PC-3 (cell line): Measurements from ENCODE around the gene IZUMO4. TPM values are rescaled to one million over a fixed set of nuclear protein-coding genes. Genes with fewer than 3 reads are reported as not detected.
A peak's percentile ranks its signal among the peaks of the same experiment; 100 is the strongest.

Source experiments
- ATAC-seq: fragments of 200-7000 bp; cut with Tn5 transposase; 2 replicates; pipeline ENCODE4 v1.9.1; 2020; ENCODE audit warnings: mild to moderate bottlenecking, moderate library complexity
- BruUV-seq: library from RNA; stranded (reverse); fragments of 400-500 nt; replicated peaks from 2 replicates; lab custom pipeline; 2021; lab: Mats Ljungman, UMichigan
- CTCF ChIA-PET: fragments of 300-600 bp; sonication (Branson Sonifier 250); formaldehyde crosslinking; loops from one replicate; lab custom pipeline; 2022; ENCODE audit warnings: antibody characterized with exemption; lab: Charles Lee
- POLR2A ChIA-PET: fragments of 300-600 bp; sonication (Branson Sonifier 250); formaldehyde crosslinking; loops from one replicate; lab custom pipeline; 2022; ENCODE audit warnings: antibody characterized with exemption; ENCODE audit not compliant: unreplicated experiment; lab: Charles Lee
- DNase-seq: peaks from one replicate; pipeline ENCODE4 v3.0.0-alpha.2; 2015
- H2AFZ ChIP-seq: fragments of 300-600 bp; sonication (generic); 2 replicates; pipeline ENCODE4 v1.6.0; 2016; ENCODE audit warnings: antibody characterized with exemption, low read length
- H3F3A ChIP-seq: fragments of 300-600 bp; sonication (generic); one replicate; pipeline ENCODE4 v1.6.0; 2017; ENCODE audit warnings: antibody characterized with exemption, low read length, control low read depth, mild to moderate bottlenecking; ENCODE audit not compliant: unreplicated experiment
- H3K27ac ChIP-seq: fragments of 300-600 bp; sonication (generic); 2 replicates; pipeline ENCODE4 v1.5.1; 2016; ENCODE audit warnings: mild to moderate bottlenecking, low read length
- H3K27me3 ChIP-seq: fragments of 300-600 bp; sonication (generic); 2 replicates; pipeline ENCODE4 v1.6.1; 2016; ENCODE audit warnings: low read length, mixed read lengths
- H3K36me3 ChIP-seq: fragments of 300-600 bp; sonication (generic); 2 replicates; pipeline ENCODE4 v1.6.1; 2016; ENCODE audit warnings: low read depth, mixed run types, low read length, mixed read lengths
- H3K4me1 ChIP-seq: fragments of 300-600 bp; sonication (generic); 2 replicates; pipeline ENCODE4 v1.5.1; 2016; ENCODE audit warnings: low read length; ENCODE audit not compliant: insufficient read depth
- H3K4me2 ChIP-seq: fragments of 300-600 bp; sonication (generic); 2 replicates; pipeline ENCODE4 v1.6.0; 2016; ENCODE audit warnings: low read length
- H3K4me3 ChIP-seq: fragments of 300-600 bp; sonication (generic); 2 replicates; pipeline ENCODE4 v1.5.1; 2016; ENCODE audit warnings: mild to moderate bottlenecking, low read length, mixed read lengths
- H3K79me2 ChIP-seq: fragments of 300-600 bp; sonication (generic); 2 replicates; pipeline ENCODE4 v1.6.1; 2017; ENCODE audit warnings: low read length, mixed read lengths
- H3K9ac ChIP-seq: fragments of 300-600 bp; sonication (generic); 2 replicates; pipeline ENCODE4 v1.6.0; 2016; ENCODE audit warnings: mild to moderate bottlenecking, low read length
- H3K9me2 ChIP-seq: fragments of 300-600 bp; sonication (generic); replicated peaks from 2 replicates; pipeline ENCODE4 v1.6.1; 2016; ENCODE audit warnings: mixed run types, low read length, mixed read lengths
- H3K9me3 ChIP-seq: fragments of 300-600 bp; sonication (generic); 2 replicates; pipeline ENCODE4 v1.6.1; 2016; ENCODE audit warnings: low read length, mixed read lengths
- H4K20me1 ChIP-seq: fragments of 300-600 bp; sonication (generic); 2 replicates; pipeline ENCODE4 v1.6.1; 2016; ENCODE audit warnings: low read length, mixed read lengths
- CTCF ChIP-seq: fragments of 300-600 bp; sonication (generic); conservative IDR thresholded peaks from 2 replicates; pipeline ENCODE4 v1.5.1; 2017; ENCODE audit warnings: antibody characterized with exemption, low read depth, mild to moderate bottlenecking, low read length
- EZH2 ChIP-seq: fragments of 300-600 bp; sonication (generic); IDR thresholded peaks from one replicate; pipeline ENCODE4 v1.6.1; 2017; ENCODE audit warnings: antibody characterized with exemption, mild to moderate bottlenecking, low read length; ENCODE audit not compliant: unreplicated experiment
- EZH2phosphoT487 ChIP-seq: fragments of 300-600 bp; sonication (generic); IDR thresholded peaks from 2 replicates; pipeline ENCODE4 v1.6.1; 2018; ENCODE audit warnings: mild to moderate bottlenecking, antibody characterized with exemption, low read length, borderline replicate concordance
- intact Hi-C: fragments of 100-400 bp; cut with micrococcal nuclease; formaldehyde crosslinking; loops from 2 replicates; pipeline ENCODE4 v1.9.0; 2023
- total RNA-seq: library from RNA; depleted of rRNA; stranded (reverse); fragments of >200 nt; gene quantifications from 2 replicates; pipeline ENCODE4 v1.2.3, GENCODE V29; 2014

IZUMO4 gene
- total RNA-seq, 1 experiment from 2014 or later: 3.6 TPM

- no peaks in the 10 kb centered on the region for H3K9me3 ChIP-seq
- peaks cover 27% of the 10 kb centered on the region for H3K4me1 ChIP-seq
- H4K20me1 ChIP-seq: peaks cover 8% of the 10 kb centered on the region
- BruUV-seq: no TSS peak
- POLR2A ChIA-PET: no interaction called here
- no peaks in the 10 kb centered on the region for H3K9me2 ChIP-seq
- H3K9ac ChIP-seq: no peak overlapping the region
- no peak overlapping the region for H3K4me2 ChIP-seq
- H3K27ac ChIP-seq: no peak overlapping the region
- DNase-seq: no peak
- H3F3A ChIP-seq: no peaks in the 10 kb centered on the region
- peaks cover 11% of the 10 kb centered on the region for H3K79me2 ChIP-seq
- H3K27me3 ChIP-seq: no peaks in the 10 kb centered on the region
- intact Hi-C loops: no loop called here
- H3K36me3 ChIP-seq: no peaks in the 10 kb centered on the region
- no peak overlapping the region for H3K4me3 ChIP-seq
- no peak for ATAC-seq
- H2AFZ ChIP-seq: no peak overlapping the region
- CTCF ChIA-PET: no interaction called here
- TF ChIP-seq EZH2 (no peak), CTCF (no peak), EZH2phosphoT487 (no peak)
These were observed 42.0 kb upstream of the IZUMO4 start for GRCh38 chr19:2054763-2055162.

- Histone ChIP-seq H3K79me2 (no peaks in the 10 kb centered on the region), H3K27me3 (no peaks in the 10 kb centered on the region), H3K36me3 (no peaks in the 10 kb centered on the region), H4K20me1 (no peaks in the 10 kb centered on the region), H2AFZ (peak overlapping the region; percentile 53; the same call in 1 of the 2 replicates), H3K4me3 (peak overlapping the region; percentile 42; the same call in 1 of the 2 replicates), H3K4me2 (peak overlapping the region; percentile 73), H3K9me3 (no peaks in the 10 kb centered on the region), H3K4me1 (peaks cover 40% of the 10 kb centered on the region), H3F3A (no peaks in the 10 kb centered on the region), H3K27ac (peak overlapping the region; percentile 67), H3K9ac (peak overlapping the region; percentile 57), H3K9me2 (no peaks in the 10 kb centered on the region)
- BruUV-seq: no TSS peak
- ChIA-PET CTCF (interaction anchor here (0.5 to 0.6 kb wide), 2 partner anchors 21 to 245 kb away, joined by 4 to 8 read pairs; no protein-coding TSS in a partner anchor), POLR2A (no interaction called here)
- DNase-seq (peak; percentile 62), ATAC-seq (peak; percentile 25)
- intact Hi-C loops: no loop called here
- no peak for TF ChIP-seq EZH2phosphoT487
- TF ChIP-seq CTCF: 0 out of 2 replicates have a peak, but pooled peaks have one; percentile 33
These were observed 40.5 kb upstream of the IZUMO4 start for GRCh38 chr19:2055931-2056836.

GRCh38 chr19:2056837-2057192 is 39.9 kb upstream of the IZUMO4 start:
- Histone ChIP-seq H3K27me3 (no peaks in the 10 kb centered on the region), H3F3A (no peaks in the 10 kb centered on the region), H2AFZ (no peak overlapping the region), H3K4me1 (peaks cover 36% of the 10 kb centered on the region), H3K4me3 (no peak overlapping the region), H3K4me2 (no peak overlapping the region), H3K9me2 (no peaks in the 10 kb centered on the region), H3K9me3 (no peaks in the 10 kb centered on the region), H3K36me3 (no peaks in the 10 kb centered on the region), H3K27ac (no peak overlapping the region), H3K9ac (no peak overlapping the region), H4K20me1 (no peaks in the 10 kb centered on the region), H3K79me2 (no peaks in the 10 kb centered on the region)
- no peak for ATAC-seq
- CTCF ChIA-PET: interaction anchor here (0.5 to 0.6 kb wide), 3 partner anchors 22 to 246 kb away, joined by 3 to 8 read pairs (median 4); no protein-coding TSS in a partner anchor
- DNase-seq: no peak
- intact Hi-C loops: no loop called here
- BruUV-seq: no TSS peak
- POLR2A ChIA-PET: no interaction called here
- no peak for TF ChIP-seq CTCF
